ENCODE measurements around the gene NHLRC1. TPM values are rescaled to one million over a fixed set of nuclear protein-coding genes. Genes with fewer than 3 reads are reported as not detected.

NHLRC1 gene
- total RNA-seq, 1 donor from 2014 or later, result 1.8 TPM

DNA sequence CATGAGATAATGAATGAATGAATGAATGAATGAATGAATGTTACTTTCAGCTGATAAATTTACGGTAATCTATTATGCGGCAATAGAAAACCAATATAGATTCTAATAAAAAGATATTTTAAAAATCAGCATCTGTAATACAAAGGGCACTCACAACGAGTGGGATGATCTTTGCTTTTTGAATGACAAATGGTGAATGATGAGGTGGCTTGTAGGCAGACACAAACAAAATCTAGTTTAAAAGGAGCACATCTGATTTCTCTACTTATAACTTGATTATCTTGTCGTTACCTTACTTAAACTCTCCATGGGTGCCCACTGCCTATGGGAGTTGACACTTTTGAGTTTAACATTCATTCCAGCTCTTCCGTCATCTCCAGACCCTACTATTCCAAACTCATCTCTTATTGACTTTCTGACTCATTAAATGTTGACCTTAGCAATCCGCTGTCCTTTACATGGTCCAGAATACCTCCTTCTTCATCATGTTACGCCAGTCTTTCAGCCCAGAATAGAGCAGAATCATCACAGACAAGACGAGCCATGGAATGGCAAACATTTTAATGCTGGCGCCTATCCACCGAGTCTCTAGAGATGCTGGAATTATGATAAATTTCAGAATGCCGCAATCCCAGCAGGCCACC, 41.3 kb downstream of the NHLRC1 start:
- H3K27me3 Mint-ChIP-seq (ENCODE audit: low read depth), result no peaks in the 10 kb centered on the region
- DNase-seq (ENCODE audit: low spot score in 2 of 2, unreplicated experiment in 2 of 2), result no peak
- TF ChIP-seq CTCF (IDR thresholded peaks at IDR 0.05; ENCODE audit: unreplicated experiment), result no peak
- H3K36me3 Mint-ChIP-seq, result no peaks in the 10 kb centered on the region
- H3K9me3 Mint-ChIP-seq, result peaks cover 6% of the 10 kb centered on the region
- no peak overlapping the region for H3K4me3 Mint-ChIP-seq
- H3K4me1 Mint-ChIP-seq, result peaks cover 9% of the 10 kb centered on the region
- H3K27ac Mint-ChIP-seq, result peak overlapping the region; percentile 3

- TF ChIP-seq CTCF (IDR thresholded peaks at IDR 0.05; ENCODE audit: unreplicated experiment), result no peak
- H3K27ac Mint-ChIP-seq, result no peak overlapping the region
- no peak overlapping the region for H3K4me3 Mint-ChIP-seq
- DNase-seq (ENCODE audit: low spot score in 2 of 2, unreplicated experiment in 2 of 2), result no peak
- H3K4me1 Mint-ChIP-seq, result peaks cover 9% of the 10 kb centered on the region
- H3K9me3 Mint-ChIP-seq, result peaks cover 9% of the 10 kb centered on the region
- H3K36me3 Mint-ChIP-seq, result no peaks in the 10 kb centered on the region
- no peaks in the 10 kb centered on the region for H3K27me3 Mint-ChIP-seq (ENCODE audit: low read depth)
Measured at GRCh38 chr6:18080544-18080943, 41.9 kb downstream of the NHLRC1 start.

DNA sequence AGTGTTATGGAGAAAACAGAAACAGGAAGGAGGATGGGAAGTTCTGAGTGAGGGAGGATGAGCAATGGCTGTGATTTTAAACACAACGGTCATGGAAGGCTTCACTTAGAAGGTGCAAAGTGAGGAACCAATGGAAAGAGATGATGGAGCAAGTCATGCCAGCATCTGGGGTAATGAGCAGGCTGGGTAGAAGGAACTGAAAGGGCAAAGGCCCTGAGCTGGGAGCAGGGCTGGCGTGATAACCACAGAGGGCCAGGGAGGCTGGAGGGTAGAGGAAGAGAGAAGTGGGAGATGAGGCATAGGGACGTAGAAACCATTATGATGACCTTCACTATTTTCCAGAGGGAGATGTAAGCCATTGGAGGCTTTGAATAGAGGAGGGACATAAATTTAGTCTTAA, 43.6 kb downstream of the NHLRC1 start:
- Mint-ChIP-seq H3K4me1 (peaks cover 9% of the 10 kb centered on the region), H3K9me3 (peaks cover 14% of the 10 kb centered on the region), H3K36me3 (no peaks in the 10 kb centered on the region), H3K27ac (no peak overlapping the region), H3K27me3 (ENCODE audit: low read depth) (no peaks in the 10 kb centered on the region), H3K4me3 (no peak overlapping the region)
- DNase-seq (ENCODE audit: low spot score in 2 of 2, unreplicated experiment in 2 of 2), result no peak
- no peak for TF ChIP-seq CTCF (IDR thresholded peaks at IDR 0.05; ENCODE audit: unreplicated experiment)

DNA sequence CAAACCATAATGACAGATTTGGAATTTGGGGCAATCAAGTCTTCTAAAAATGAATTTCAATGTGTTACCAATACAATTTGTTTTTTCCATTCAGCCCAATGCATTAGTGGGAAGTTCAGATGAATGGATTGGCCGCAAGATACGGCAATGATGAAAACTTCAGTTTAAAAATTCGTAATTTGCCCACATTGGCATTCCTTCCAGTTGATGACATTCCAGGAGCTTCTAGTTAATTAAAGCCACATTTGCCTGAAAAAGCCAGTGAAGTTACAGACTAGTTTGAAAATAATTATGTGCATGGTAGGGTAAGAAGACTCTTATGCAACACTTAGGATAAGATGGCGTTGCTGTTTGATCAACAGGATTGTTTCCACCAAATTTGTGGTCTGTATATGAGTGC, 46.2 kb downstream of the NHLRC1 start:
- Mint-ChIP-seq H3K4me3 (no peak overlapping the region), H3K4me1 (peaks cover under 1% of the 10 kb centered on the region), H3K9me3 (peaks cover 24% of the 10 kb centered on the region), H3K27me3 (ENCODE audit: low read depth) (no peaks in the 10 kb centered on the region), H3K27ac (no peak overlapping the region), H3K36me3 (no peaks in the 10 kb centered on the region)
- no peak for TF ChIP-seq CTCF (IDR thresholded peaks at IDR 0.05; ENCODE audit: unreplicated experiment)
- DNase-seq (ENCODE audit: low spot score in 2 of 2, unreplicated experiment in 2 of 2), result no peak

- DNase-seq (ENCODE audit: low spot score in 2 of 2, unreplicated experiment in 2 of 2), result no peak
- no peak overlapping the region for H3K27ac Mint-ChIP-seq
- H3K27me3 Mint-ChIP-seq (ENCODE audit: low read depth), result no peaks in the 10 kb centered on the region
- H3K4me1 Mint-ChIP-seq, result no peaks in the 10 kb centered on the region
- H3K36me3 Mint-ChIP-seq, result no peaks in the 10 kb centered on the region
- H3K9me3 Mint-ChIP-seq, result peaks cover 28% of the 10 kb centered on the region
- TF ChIP-seq CTCF (IDR thresholded peaks at IDR 0.05; ENCODE audit: unreplicated experiment), result no peak
- no peak overlapping the region for H3K4me3 Mint-ChIP-seq
Measured at GRCh38 chr6:18072841-18073240, 49.6 kb downstream of the NHLRC1 start.

GRCh38 chr6:18070486-18070885, 52.0 kb downstream of the NHLRC1 start:
- no peak overlapping the region for H3K27ac Mint-ChIP-seq

More at GRCh38 chr6:18070486-18070885, 52.0 kb downstream of the NHLRC1 start:
- no peak overlapping the region for H3K4me3 Mint-ChIP-seq
- peaks cover 24% of the 10 kb centered on the region for H3K9me3 Mint-ChIP-seq
- no peak for TF ChIP-seq CTCF (IDR thresholded peaks at IDR 0.05; ENCODE audit: unreplicated experiment)
- no peaks in the 10 kb centered on the region for H3K36me3 Mint-ChIP-seq
- H3K27me3 Mint-ChIP-seq (ENCODE audit: low read depth), result no peaks in the 10 kb centered on the region
- DNase-seq (ENCODE audit: low spot score in 2 of 2, unreplicated experiment in 2 of 2), result no peak
- no peaks in the 10 kb centered on the region for H3K4me1 Mint-ChIP-seq
